ENCODE results near the gene WLS.

- TF ChIP-seq ZNF274 (IDR thresholded peaks at IDR 0.05; ENCODE audit: low read depth, low read length) (no peak), YY1 (IDR thresholded peaks at IDR 0.05; ENCODE audit: insufficient read depth, insufficient read length) (no peak)
These were observed 74.9 kb downstream of the WLS start for GRCh38 chr1:68157416-68157815.
